Upper lobe of right lung (tissue), 1 donor: ENCODE measurements around the gene PTCD1. TPM values are rescaled to one million over a fixed set of nuclear protein-coding genes. Genes with fewer than 3 reads are reported as not detected.

Experiments used
- ATAC-seq: fragments of 200-7000 bp; cut with Tn5 transposase; one replicate; pipeline ENCODE4 v1.9.1; 2020; ENCODE audit warnings: mild to moderate bottlenecking, moderate library complexity
- DNase-seq: peaks from one replicate; pipeline ENCODE4 v3.0.0-alpha.2; 2020
- H3K27ac ChIP-seq: fragments of 200-600 bp; one replicate; pipeline ENCODE4 v1.8.0; 2022
- H3K27me3 ChIP-seq: fragments of 200-600 bp; one replicate; pipeline ENCODE4 v1.8.0; 2022; ENCODE audit warnings: mild to moderate bottlenecking
- H3K36me3 ChIP-seq: fragments of 200-600 bp; one replicate; pipeline ENCODE4 v1.8.0; 2022
- H3K4me1 ChIP-seq: fragments of 200-600 bp; one replicate; pipeline ENCODE4 v1.8.0; 2022
- H3K4me3 ChIP-seq: fragments of 200-600 bp; one replicate; pipeline ENCODE4 v1.8.0; 2022; ENCODE audit warnings: mild to moderate bottlenecking
- H3K9me3 ChIP-seq: fragments of 200-600 bp; one replicate; pipeline ENCODE4 v1.8.0; 2022
- CTCF ChIP-seq: fragments of 200-600 bp; IDR thresholded peaks from one replicate; pipeline ENCODE4 v1.8.0; 2022; ENCODE audit warnings: antibody characterized with exemption
- intact Hi-C: fragments of 100-400 bp; cut with DNase I; formaldehyde crosslinking; loops from one replicate; pipeline ENCODE4 v1.11.0; 2022
- long read RNA-seq: library from polyadenylated mRNA; unstranded; transcript quantifications from one replicate; pipeline ENCODE4 v2.0.0, GENCODE V29; 2021
- total RNA-seq: library from RNA; stranded (reverse); fragmentation: NEBNext Ultra II Directional; extraction: Animal tissue kit (Norgen Biotek cat#: 25700); gene quantifications from one replicate; pipeline ENCODE4 v1.2.1, GENCODE V29; 2021
- donor health status: DM: no; HTN: yes; CAD: no; lungs with severe emphysema.

Gene PTCD1
- total RNA-seq = 7.5 TPM
- long read RNA-seq, full-length matches to known transcripts = 17 of 26 reads
- long read RNA-seq, partial matches to known transcripts = 2 of 26 reads
- long read RNA-seq, other reads (novel, unspliced or antisense) = 7 of 26 reads

- H3K27me3 ChIP-seq = no peaks in the 10 kb centered on the region
- peak within 1 kb of the TSS; percentile 99 for H3K4me3 ChIP-seq
- peak within 1 kb of the TSS; percentile 85 for H3K27ac ChIP-seq
- DNase-seq (peak; percentile 98), ATAC-seq (peak; percentile 98)
- H3K9me3 ChIP-seq = no peaks in the 10 kb centered on the region
- no peak for TF ChIP-seq CTCF
- peaks cover 24% of the 10 kb centered on the region for H3K4me1 ChIP-seq
- intact Hi-C loops = no loop called here
- H3K36me3 ChIP-seq = peaks cover 26% of the 10 kb centered on the region
These were observed at the start of gene PTCD1, which contains the start of gene CPSF4 for GRCh38 chr7:99438573-99439480. TSS of gene PTCD1 (minus strand) at chr7:99438798. CDS start at chr7:99435242, 3,556 bp downstream. TSS of gene CPSF4 (plus strand) at chr7:99438943. CDS start at chr7:99439083, 140 bp downstream.

- no peak for ATAC-seq
- H3K4me1 ChIP-seq = no peaks in the 10 kb centered on the region
- intact Hi-C loops = no loop called here
- no peak overlapping the region for H3K4me3 ChIP-seq
- no peaks in the 10 kb centered on the region for H3K27me3 ChIP-seq
- no peak for DNase-seq
- H3K27ac ChIP-seq = no peak overlapping the region
- no peaks in the 10 kb centered on the region for H3K9me3 ChIP-seq
- no peak for TF ChIP-seq CTCF
- H3K36me3 ChIP-seq = peaks cover 33% of the 10 kb centered on the region
These were observed 46.5 kb upstream of the PTCD1 start for GRCh38 chr7:99485094-99485493.

- H3K4me1 ChIP-seq = peaks cover 8% of the 10 kb centered on the region
- DNase-seq = no peak
- TF ChIP-seq CTCF = no peak
- peaks cover 11% of the 10 kb centered on the region for H3K36me3 ChIP-seq
- no peak overlapping the region for H3K4me3 ChIP-seq
- no peak overlapping the region for H3K27ac ChIP-seq
- ATAC-seq = peak; percentile 54
- H3K9me3 ChIP-seq = no peaks in the 10 kb centered on the region
- intact Hi-C loops = no loop called here
- no peaks in the 10 kb centered on the region for H3K27me3 ChIP-seq
These were observed 40.2 kb upstream of the PTCD1 start for GRCh38 chr7:99478464-99479440.

GRCh38 chr7:99476107-99476506 is 37.5 kb upstream of the PTCD1 start:
- Histone ChIP-seq H3K4me3 (no peak overlapping the region), H3K27ac (no peak overlapping the region), H3K9me3 (no peaks in the 10 kb centered on the region), H3K36me3 (no peaks in the 10 kb centered on the region), H3K4me1 (peaks cover 22% of the 10 kb centered on the region), H3K27me3 (no peaks in the 10 kb centered on the region)
- ATAC-seq (no peak), DNase-seq (no peak)
- intact Hi-C loops = no loop called here
- TF ChIP-seq CTCF = no peak

- Histone ChIP-seq H3K36me3 (no peaks in the 10 kb centered on the region), H3K4me1 (peaks cover 16% of the 10 kb centered on the region), H3K27ac (peak overlapping the region; percentile 84), H3K27me3 (no peaks in the 10 kb centered on the region), H3K4me3 (peak overlapping the region; percentile 74), H3K9me3 (no peaks in the 10 kb centered on the region)
- DNase-seq (no peak), ATAC-seq (peak; percentile 32)
- no peak for TF ChIP-seq CTCF
- intact Hi-C loops = no loop called here
These were observed 34.7 kb upstream of the PTCD1 start for GRCh38 chr7:99473315-99473596.
